Measurements from ENCODE around the gene HAL. TPM values are rescaled to one million over a fixed set of nuclear protein-coding genes. Genes with fewer than 3 reads are reported as not detected.

HAL gene
- total RNA-seq, 1 donor from 2014 or later, result not detected

DNA sequence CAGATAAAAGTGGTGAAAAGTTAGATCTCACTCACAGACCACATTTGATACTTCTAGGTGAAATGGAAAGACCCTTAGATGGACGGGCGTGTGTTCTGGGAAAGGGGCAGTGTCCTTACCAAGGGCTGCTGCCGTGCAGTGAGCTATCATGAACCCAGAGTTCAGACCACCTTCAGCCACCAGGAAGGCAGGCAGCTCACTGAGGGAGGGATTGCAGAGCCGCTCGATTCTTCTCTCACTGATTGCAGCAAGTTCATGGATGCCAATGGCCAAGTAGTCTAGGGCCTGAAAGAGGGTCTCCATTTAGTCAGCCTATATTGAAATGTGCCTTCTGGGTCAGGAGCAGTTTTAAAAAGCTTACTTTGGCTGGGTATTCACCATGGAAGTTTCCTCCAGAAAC lies 15.7 kb downstream of the HAL start:
- intact Hi-C loops (cut with micrococcal nuclease), result no loop called here

DNA sequence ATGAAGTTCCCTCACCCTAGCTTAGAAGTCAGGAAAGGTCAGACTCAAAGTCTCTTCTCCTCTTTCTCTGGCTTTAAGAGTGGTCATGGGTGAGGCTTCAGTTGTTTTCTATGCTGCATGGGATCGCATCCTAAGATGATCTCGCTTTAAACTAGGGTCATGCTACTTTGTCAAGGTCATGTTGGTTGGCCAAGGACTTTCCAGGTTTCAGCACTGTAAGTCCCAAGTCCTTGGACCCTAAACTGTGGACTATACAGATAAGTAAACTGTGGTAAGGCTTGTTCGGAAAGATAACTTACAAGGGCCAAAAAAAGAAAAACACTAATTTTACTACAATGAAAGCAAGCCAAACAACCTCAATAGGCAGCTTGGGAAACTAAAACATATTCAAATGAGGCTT lies 17.4 kb downstream of the HAL start:
- Histone ChIP-seq H3K4me3 (no peak overlapping the region), H3K36me3 (no peaks in the 10 kb centered on the region), H3K27me3 (ENCODE audit: low read depth) (no peaks in the 10 kb centered on the region), H3K4me1 (no peaks in the 10 kb centered on the region), H3K9me3 (replicated peaks) (no peaks in the 10 kb centered on the region), H3K27ac (replicated peaks) (no peak overlapping the region)
- no peak for DNase-seq
- intact Hi-C loops (cut with micrococcal nuclease), result no loop called here
- TF ChIP-seq, protein P1, sequence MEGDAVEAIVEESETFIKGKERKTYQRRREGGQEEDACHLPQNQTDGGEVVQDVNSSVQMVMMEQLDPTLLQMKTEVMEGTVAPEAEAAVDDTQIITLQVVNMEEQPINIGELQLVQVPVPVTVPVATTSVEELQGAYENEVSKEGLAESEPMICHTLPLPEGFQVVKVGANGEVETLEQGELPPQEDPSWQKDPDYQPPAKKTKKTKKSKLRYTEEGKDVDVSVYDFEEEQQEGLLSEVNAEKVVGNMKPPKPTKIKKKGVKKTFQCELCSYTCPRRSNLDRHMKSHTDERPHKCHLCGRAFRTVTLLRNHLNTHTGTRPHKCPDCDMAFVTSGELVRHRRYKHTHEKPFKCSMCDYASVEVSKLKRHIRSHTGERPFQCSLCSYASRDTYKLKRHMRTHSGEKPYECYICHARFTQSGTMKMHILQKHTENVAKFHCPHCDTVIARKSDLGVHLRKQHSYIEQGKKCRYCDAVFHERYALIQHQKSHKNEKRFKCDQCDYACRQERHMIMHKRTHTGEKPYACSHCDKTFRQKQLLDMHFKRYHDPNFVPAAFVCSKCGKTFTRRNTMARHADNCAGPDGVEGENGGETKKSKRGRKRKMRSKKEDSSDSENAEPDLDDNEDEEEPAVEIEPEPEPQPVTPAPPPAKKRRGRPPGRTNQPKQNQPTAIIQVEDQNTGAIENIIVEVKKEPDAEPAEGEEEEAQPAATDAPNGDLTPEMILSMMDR (IDR thresholded peaks at IDR 0.05; ENCODE audit: borderline replicate concordance), result no peak

More for the DNA sequence above, 15.7 kb downstream of the HAL start:
- Histone ChIP-seq H3K4me1 (no peaks in the 10 kb centered on the region), H3K4me3 (no peak overlapping the region), H3K27ac (replicated peaks) (no peak overlapping the region), H3K36me3 (no peaks in the 10 kb centered on the region), H3K9me3 (replicated peaks) (no peaks in the 10 kb centered on the region), H3K27me3 (ENCODE audit: low read depth) (no peaks in the 10 kb centered on the region)
- TF ChIP-seq, protein P1 (IDR thresholded peaks at IDR 0.05; ENCODE audit: borderline replicate concordance), result no peak
- no peak for DNase-seq

DNA sequence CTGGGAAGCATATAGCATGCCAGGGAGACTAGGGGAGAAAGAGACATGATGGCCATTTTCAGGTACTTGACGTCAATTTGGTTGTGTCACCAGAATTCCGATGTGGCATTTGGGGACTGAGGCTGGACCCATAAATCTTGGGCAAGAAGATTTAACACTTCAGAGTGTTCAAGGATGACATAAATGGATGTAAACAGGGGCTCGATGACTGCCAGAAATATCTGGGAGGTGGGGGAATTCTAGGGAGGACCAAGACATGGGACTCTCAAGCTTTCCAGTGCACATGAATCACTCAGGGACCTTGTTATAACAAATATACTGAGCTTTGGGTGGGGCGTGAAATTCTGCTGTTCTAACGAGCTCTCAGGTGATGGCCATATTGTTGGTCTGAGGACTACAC lies 17.8 kb downstream of the HAL start:
- H3K4me3 ChIP-seq, result no peak overlapping the region
- H3K4me1 ChIP-seq, result no peaks in the 10 kb centered on the region
- H3K36me3 ChIP-seq, result no peaks in the 10 kb centered on the region
- no peaks in the 10 kb centered on the region for H3K9me3 ChIP-seq (replicated peaks)
- TF ChIP-seq, protein P1 (IDR thresholded peaks at IDR 0.05; ENCODE audit: borderline replicate concordance), result no peak
- H3K27ac ChIP-seq (replicated peaks), result no peak overlapping the region
- DNase-seq, result no peak
- no peaks in the 10 kb centered on the region for H3K27me3 ChIP-seq (ENCODE audit: low read depth)
- intact Hi-C loops (cut with micrococcal nuclease), result no loop called here

DNA sequence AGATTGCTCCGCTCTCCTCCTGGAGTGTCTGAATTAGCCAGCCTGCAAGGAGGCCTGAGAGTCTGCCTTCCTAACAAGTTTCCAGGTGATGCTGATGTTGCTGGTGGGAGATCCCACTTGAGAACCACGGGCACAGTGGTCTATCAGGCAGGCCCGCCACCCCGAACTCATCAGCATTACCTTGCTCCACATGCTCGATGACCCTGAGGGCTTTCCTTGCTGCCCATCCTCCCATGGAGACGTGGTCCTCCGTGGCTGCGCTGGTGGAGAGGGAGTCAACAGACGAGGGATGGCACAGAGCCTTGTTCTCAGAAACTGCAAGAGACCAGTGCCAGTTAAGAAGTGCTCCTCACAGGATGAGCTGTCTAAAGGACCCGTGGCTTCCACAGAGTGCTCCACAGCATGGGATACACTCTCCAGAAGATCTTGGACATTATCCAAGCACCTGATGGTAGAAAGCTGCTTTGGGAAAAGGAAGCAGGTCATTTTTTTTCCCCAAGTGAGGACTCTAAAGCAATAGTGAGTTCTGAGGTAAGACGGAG lies 18.3 kb downstream of the HAL start:
- intact Hi-C loops (cut with micrococcal nuclease), result no loop called here
- Histone ChIP-seq H3K9me3 (replicated peaks) (no peaks in the 10 kb centered on the region), H3K4me1 (no peaks in the 10 kb centered on the region), H3K4me3 (no peak overlapping the region), H3K27ac (replicated peaks) (no peak overlapping the region), H3K27me3 (ENCODE audit: low read depth) (no peaks in the 10 kb centered on the region), H3K36me3 (no peaks in the 10 kb centered on the region)
- TF ChIP-seq, protein P1 (IDR thresholded peaks at IDR 0.05; ENCODE audit: borderline replicate concordance), result no peak
- DNase-seq, result no peak

DNA sequence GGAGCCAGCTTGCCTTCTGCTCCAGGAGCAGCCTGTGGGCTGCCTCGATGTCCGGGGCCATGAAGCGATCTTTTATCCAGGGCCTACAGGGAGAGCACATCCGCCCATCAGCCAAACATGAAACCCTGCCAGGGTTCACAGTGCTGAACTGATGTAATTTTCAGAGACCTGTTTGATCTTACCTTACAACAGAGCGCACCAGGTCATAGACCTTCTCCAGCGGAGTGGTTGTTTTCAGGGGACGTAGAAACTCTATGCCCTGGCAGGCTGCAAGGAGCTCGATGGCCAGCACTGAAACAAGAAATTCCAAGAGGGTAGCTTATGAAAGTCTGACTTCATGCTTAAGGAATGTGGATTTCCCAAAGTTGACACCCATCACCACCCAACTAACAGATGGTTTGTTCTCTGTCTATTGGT lies 19.7 kb downstream of the HAL start:
- TF ChIP-seq, protein P1 (IDR thresholded peaks at IDR 0.05; ENCODE audit: borderline replicate concordance), result no peak

More for the DNA sequence above, 19.7 kb downstream of the HAL start:
- no peak overlapping the region for H3K4me3 ChIP-seq
- H3K36me3 ChIP-seq, result no peaks in the 10 kb centered on the region
- intact Hi-C loops (cut with micrococcal nuclease), result no loop called here
- H3K9me3 ChIP-seq (replicated peaks), result no peaks in the 10 kb centered on the region
- no peaks in the 10 kb centered on the region for H3K27me3 ChIP-seq (ENCODE audit: low read depth)
- H3K27ac ChIP-seq (replicated peaks), result no peak overlapping the region
- H3K4me1 ChIP-seq, result no peaks in the 10 kb centered on the region
- no peak for DNase-seq

All from left ventricle myocardium inferior (tissue), 1 donor.